Subcutaneous adipose tissue (tissue), 4 donors: ENCODE measurements around the gene ZFTA. TPM values are rescaled to one million over a fixed set of nuclear protein-coding genes. Genes with fewer than 3 reads are reported as not detected.

Experiments
- small RNA-seq: library from RNA; depleted of rRNA; stranded (forward); fragments of <200 nt; gene quantifications from one replicate; pipeline ENCODE3, GENCODE V24; 2016
- total RNA-seq, 4 donors: library from RNA; depleted of rRNA; stranded (reverse); fragments of >200 nt; gene quantifications; one replicate each; pipeline ENCODE4 v1.1.0, GENCODE V29; 2016
- TF ChIP-seq, protein P1 (sequence below): fragments of 450-650 bp; IDR thresholded peaks from one replicate; pipeline ENCODE4 v1.5.1; 2016; ENCODE audit warnings: low read depth, mild to moderate bottlenecking, control low read depth, antibody characterized with exemption, moderate library complexity

ZFTA gene
- total RNA-seq, 4 donors from 2014 or later: 5.1 to 16.2 (median 8.7) TPM

DNA sequence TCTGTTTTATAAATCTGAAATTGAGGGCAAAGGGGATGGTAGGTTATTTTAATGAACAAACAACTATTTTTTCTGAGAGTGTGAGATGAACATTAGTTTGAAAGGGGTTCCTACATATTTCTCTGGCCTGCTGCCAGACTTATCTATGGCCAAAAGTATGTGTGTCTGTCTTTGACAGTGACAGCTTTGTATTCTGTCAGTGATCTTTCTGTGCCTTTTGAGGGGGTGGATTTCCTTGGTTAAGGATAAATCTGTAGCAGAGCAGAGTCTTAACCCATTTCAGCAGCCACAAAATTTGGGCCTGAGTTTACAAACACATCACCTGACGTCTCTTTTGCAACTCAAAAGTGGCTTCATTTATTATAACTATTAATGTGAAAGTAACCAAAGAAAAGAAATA lies 30.9 kb downstream of the ZFTA start:
- TF ChIP-seq, protein P1, sequence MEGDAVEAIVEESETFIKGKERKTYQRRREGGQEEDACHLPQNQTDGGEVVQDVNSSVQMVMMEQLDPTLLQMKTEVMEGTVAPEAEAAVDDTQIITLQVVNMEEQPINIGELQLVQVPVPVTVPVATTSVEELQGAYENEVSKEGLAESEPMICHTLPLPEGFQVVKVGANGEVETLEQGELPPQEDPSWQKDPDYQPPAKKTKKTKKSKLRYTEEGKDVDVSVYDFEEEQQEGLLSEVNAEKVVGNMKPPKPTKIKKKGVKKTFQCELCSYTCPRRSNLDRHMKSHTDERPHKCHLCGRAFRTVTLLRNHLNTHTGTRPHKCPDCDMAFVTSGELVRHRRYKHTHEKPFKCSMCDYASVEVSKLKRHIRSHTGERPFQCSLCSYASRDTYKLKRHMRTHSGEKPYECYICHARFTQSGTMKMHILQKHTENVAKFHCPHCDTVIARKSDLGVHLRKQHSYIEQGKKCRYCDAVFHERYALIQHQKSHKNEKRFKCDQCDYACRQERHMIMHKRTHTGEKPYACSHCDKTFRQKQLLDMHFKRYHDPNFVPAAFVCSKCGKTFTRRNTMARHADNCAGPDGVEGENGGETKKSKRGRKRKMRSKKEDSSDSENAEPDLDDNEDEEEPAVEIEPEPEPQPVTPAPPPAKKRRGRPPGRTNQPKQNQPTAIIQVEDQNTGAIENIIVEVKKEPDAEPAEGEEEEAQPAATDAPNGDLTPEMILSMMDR: no peak

DNA sequence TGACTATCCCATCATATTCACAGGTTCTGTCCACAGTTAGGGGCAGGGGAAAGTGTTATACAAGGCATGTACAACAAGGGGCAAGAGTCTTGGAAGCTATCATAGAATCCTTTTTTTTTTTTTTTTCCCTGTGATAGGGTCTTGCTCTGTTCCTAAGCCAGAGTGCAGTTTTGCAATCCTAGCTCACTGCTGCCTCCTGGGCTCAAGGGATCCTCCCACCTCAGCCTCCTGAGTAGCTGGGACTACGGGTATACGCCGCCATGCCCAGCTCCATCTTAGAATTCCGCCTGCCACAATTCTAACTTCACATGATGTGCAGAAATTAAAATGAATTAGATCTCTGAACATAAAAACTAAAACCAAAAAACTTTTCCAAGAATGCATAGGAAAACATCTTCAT lies 31.7 kb downstream of the ZFTA start:
- TF ChIP-seq, protein P1: no peak

DNA sequence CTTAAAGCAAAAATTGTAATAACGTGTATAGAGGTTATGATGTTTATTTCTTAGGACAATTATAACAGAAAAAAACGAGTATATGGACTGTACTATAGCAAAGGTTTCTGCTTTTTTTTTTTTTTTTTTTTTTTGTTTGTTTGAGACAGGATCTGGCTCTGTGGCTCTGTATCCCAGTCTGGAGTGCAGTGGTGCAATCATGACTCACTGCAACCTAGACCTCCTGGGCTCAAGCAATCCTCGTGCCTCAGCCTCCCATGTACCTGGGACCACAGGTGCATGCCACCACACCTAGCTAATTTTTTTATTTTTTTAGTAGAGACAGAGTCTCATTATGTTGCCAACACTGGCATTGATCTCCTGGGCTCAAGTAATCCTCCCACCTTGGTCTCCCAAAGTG lies 39.2 kb downstream of the ZFTA start:
- TF ChIP-seq, protein P1: no peak

DNA sequence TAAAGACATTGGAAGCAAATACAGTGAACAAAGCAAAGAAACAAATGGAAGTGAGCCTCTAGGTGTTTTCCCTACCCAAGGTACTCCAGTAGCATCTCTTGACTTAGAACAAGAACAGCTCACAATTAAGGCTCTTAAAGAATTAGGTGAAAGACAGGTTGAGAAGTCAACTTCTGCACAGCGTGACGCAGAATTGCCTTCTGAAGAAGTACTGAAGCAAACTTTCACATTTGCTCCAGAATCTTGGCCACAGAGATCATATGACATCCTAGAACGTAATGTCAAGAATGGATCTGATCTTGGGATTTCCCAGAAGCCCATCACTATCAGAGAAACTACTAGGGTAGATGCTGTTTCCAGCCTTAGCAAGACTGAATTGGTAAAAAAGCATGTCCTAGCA lies 48.0 kb downstream of the ZFTA start:
- TF ChIP-seq, protein P1: no peak

DNA sequence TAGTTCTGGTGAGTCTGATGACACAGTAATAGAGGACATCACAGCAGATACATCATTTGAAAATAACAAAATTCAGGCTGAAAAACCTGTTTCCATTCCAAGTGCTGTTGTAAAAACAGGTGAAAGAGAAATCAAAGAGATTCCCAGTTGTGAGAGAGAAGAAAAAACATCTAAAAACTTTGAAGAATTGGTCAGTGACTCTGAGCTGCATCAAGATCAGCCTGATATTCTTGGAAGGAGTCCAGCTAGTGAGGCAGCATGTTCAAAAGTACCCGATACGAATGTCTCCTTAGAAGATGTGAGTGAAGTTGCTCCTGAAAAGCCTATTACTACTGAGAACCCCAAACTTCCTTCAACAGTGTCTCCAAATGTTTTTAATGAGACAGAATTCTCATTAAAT lies 48.6 kb downstream of the ZFTA start:
- TF ChIP-seq, protein P1: no peak

DNA sequence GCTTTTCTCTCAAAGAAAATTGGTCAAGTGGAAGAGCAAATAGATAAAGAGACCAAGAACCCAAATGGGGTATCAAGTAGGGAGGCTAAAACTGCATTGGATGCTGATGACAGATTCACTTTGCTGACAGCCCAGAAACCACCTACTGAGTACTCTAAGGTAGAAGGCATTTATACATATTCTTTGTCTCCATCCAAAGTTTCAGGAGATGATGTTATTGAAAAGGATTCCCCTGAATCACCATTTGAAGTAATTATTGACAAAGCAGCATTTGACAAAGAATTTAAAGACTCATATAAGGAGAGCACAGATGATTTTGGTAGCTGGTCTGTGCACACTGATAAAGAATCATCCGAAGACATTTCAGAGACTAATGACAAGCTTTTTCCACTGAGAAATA lies 49.6 kb downstream of the ZFTA start:
- TF ChIP-seq, protein P1: no peak

Small RNA genes lying within 50 kb of the gene (small RNA-seq; reads per million reads assigned to genes)
- gene RN7SL596P: not detected

Other genes with a start within 250 kb of the ZFTA start
- gene PLAAT4, start 232.0 kb downstream of the ZFTA start, total RNA-seq: 10 to 100 TPM in 3 of 4 donors, 1 to 10 TPM in 1; 9.9 to 21.2 (median 15.4) TPM
- gene PLAAT2, start 205.4 kb downstream of the ZFTA start, total RNA-seq: not detected
- 100 to 1,000 TPM; 278 to 514 (median 407) TPM for gene PLAAT3, start 154.3 kb downstream of the ZFTA start, total RNA-seq
- gene ATL3, start 97.4 kb downstream of the ZFTA start, total RNA-seq: 100 to 1,000 TPM in 3 of 4 donors, 10 to 100 TPM in 1; 83.5 to 172 (median 118) TPM
- 100 to 1,000 TPM; 179 to 283 (median 224) TPM for gene RTN3, start 87.3 kb downstream of the ZFTA start, total RNA-seq
- gene SPINDOC, start 44.7 kb upstream of the ZFTA start, total RNA-seq: 1 to 10 TPM; 4.6 to 7.3 (median 5.0) TPM
- 10 to 100 TPM in 3 of 4 donors, 1 to 10 TPM in 1; 9.9 to 16.4 (median 13.3) TPM for gene MARK2, start 70.3 kb upstream of the ZFTA start, total RNA-seq
- gene RCOR2, start 148.4 kb upstream of the ZFTA start, total RNA-seq: under 1 TPM in 1 of 4 donors, not detected in 3; 0.88 TPM
- gene NAA40, start 170.2 kb upstream of the ZFTA start, total RNA-seq: 10 to 100 TPM in 1 of 4 donors, 1 to 10 TPM in 3; 4.6 to 11.2 (median 7.4) TPM
- gene COX8A, start 205.8 kb upstream of the ZFTA start, total RNA-seq: 100 to 1,000 TPM; 299 to 526 (median 371) TPM
- 10 to 100 TPM; 41.6 to 49.1 (median 44.4) TPM for gene OTUB1, start 217.7 kb upstream of the ZFTA start, total RNA-seq